Esophagus squamous epithelium (tissue), 5 donors: Measurements from ENCODE around the gene KLHL21. TPM values are rescaled to one million over a fixed set of nuclear protein-coding genes. Genes with fewer than 3 reads are reported as not detected.

Experiments
- DNase-seq: peaks from one replicate; lab custom pipeline; 2025; lab: John Stamatoyannopoulos, UW
- H3K27ac ChIP-seq, 4 donors: fragments of 200-600 bp; sonication (generic); one replicate each; pipeline ENCODE4 v1.5.1; 2016 to 2019; ENCODE audit warnings: mild to moderate bottlenecking in 1 of 4
- H3K27me3 ChIP-seq, 4 donors: fragments of 200-600 bp; sonication (generic); 1 replicate in 3 of 4; 2 replicates in 1 of 4; pipeline versions ENCODE4 v1.5.1 to v1.6.0; 2017 to 2021; ENCODE audit warnings: antibody characterized with exemption in 1 of 4
- H3K36me3 ChIP-seq, 3 donors: fragments of 200-600 bp; sonication (generic); one replicate each; pipeline ENCODE4 v1.5.1; 2016 to 2019
- H3K4me1 ChIP-seq, 3 donors: fragments of 200-600 bp; sonication (generic); one replicate each; pipeline ENCODE4 v1.5.1; 2017 to 2019
- H3K4me3 ChIP-seq, 4 donors: fragments of 200-600 bp; sonication (generic); 1 replicate in 3 of 4; 2 replicates in 1 of 4; pipeline ENCODE4 v1.5.1; 2016 to 2019; ENCODE audit warnings: mild to moderate bottlenecking in 2 of 4, moderate library complexity in 1 of 4
- H3K9me3 ChIP-seq, 3 donors: fragments of 200-600 bp; sonication (generic); one replicate each; pipeline ENCODE4 v1.5.1; 2016 to 2019
- POLR2A ChIP-seq, 4 donors: fragments of 450-650 bp; IDR thresholded peaks; one replicate each; pipeline ENCODE4 v1.6.1; 2017; ENCODE audit warnings: antibody characterized with exemption in 4 of 4, mild to moderate bottlenecking in 4 of 4, moderate library complexity in 3 of 4
- WGBS, 2 donors: methylation state at CpG; one replicate each; pipeline ENCODE4 v1.1.5; 2018; 5-methylcytosine and 5-hydroxymethylcytosine counted together
- intact Hi-C: fragments of 100-400 bp; cut with DNase I; formaldehyde crosslinking; loops from one replicate; pipeline ENCODE4 v1.15.0; 2022
- total RNA-seq, 4 donors: library from RNA; depleted of rRNA; stranded (reverse); fragments of >200 nt; gene quantifications; one replicate each; pipeline ENCODE4 v1.1.0, GENCODE V29; 2016
- TF ChIP-seq, protein P1 (sequence below), 6 experiments: fragments of 450-650 bp in 4 of 6; fragments of 200-600 bp in 2 of 6; sonication (generic) in 2 of 6; IDR thresholded peaks; one replicate each; pipeline ENCODE4 v1.5.1; 2016 to 2019; ENCODE audit warnings: antibody characterized with exemption in 6 of 6, mild to moderate bottlenecking in 4 of 6, moderate library complexity in 4 of 6
- donor health status: DM: yes; HTN: yes; CAD: no.

The KLHL21 gene
- total RNA-seq, 4 donors from 2014 or later, result 45.9 to 68.1 (median 55.1) TPM

- intact Hi-C loops, result no loop called here
- Histone ChIP-seq H3K36me3 (peaks cover 0 to 32% (median 12%) of the 10 kb centered on the region in 3 donors), H3K4me3 (peak overlapping the region; percentile 76 to 97 (median 85)), H3K27ac (peak overlapping the region; percentile 91 to 99 (median 98)), H3K27me3 (no peaks in the 10 kb centered on the region), H3K4me1 (peaks cover 16 to 49% (median 22%) of the 10 kb centered on the region in 3 donors), H3K9me3 (no peaks in the 10 kb centered on the region)
- TF ChIP-seq POLR2A (IDR thresholded peaks at IDR 0.05), result no peak
- TF ChIP-seq, protein P1, sequence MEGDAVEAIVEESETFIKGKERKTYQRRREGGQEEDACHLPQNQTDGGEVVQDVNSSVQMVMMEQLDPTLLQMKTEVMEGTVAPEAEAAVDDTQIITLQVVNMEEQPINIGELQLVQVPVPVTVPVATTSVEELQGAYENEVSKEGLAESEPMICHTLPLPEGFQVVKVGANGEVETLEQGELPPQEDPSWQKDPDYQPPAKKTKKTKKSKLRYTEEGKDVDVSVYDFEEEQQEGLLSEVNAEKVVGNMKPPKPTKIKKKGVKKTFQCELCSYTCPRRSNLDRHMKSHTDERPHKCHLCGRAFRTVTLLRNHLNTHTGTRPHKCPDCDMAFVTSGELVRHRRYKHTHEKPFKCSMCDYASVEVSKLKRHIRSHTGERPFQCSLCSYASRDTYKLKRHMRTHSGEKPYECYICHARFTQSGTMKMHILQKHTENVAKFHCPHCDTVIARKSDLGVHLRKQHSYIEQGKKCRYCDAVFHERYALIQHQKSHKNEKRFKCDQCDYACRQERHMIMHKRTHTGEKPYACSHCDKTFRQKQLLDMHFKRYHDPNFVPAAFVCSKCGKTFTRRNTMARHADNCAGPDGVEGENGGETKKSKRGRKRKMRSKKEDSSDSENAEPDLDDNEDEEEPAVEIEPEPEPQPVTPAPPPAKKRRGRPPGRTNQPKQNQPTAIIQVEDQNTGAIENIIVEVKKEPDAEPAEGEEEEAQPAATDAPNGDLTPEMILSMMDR (IDR thresholded peaks at IDR 0.05), result no peak
- DNase-seq, result no peak
- 8 to 16% methylated on average over 15 to 16 of the region's 82 CpGs for WGBS, 2 donors
Observed at GRCh38 chr1:6614929-6615785, 12.5 kb upstream of the KLHL21 start.

DNA sequence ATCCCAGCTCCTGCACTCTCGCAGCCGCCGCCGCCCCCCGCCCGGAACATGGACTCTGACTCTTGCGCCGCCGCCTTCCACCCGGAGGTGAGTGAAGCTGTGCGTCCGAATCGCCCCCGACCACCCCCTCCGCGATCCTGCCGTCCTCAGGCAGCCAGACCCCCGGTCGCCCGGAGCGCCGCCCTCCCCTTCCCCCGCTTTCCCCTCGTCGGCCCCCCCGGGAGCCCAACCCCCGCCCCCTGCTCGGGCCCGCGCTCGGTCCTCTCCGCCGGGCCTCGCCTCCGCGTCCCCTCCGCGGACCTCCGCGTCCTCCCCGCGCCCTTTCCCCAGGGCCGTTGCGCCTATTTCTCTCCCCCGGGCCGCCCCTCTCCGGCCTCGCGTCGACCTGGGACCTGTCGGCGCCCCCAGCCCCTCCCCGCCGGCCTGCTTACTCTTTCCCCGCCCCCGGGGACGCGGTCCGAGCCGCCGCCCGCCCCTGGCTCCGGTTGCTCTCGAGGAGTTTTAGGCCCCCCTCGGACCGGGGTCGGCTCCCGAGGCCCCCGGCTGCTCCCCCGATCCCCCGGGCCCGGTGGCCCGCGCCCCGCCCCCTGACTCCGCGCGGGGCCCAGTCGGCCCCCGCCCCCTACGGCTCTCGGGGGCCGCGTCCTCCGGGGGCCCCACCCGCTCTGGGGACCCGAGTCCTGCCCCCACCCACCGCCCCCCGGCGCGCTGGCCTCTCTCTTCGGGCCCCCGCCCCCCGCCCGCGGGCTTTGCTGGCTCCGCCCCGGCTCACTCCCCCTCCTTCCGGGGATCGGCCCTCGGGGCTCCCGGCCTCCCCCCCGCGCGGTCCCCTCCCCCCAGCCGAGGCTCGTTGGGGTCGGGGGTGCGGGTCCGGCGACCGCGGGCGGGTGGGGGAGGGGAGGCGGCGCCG is 11.6 kb upstream of the KLHL21 start:
- H3K4me3 ChIP-seq, result peak overlapping the region; percentile 76 to 97 (median 85)
- WGBS, 2 donors, result 0 to 1% methylated on average over 3 to 17 of the region's 117 CpGs
- no peak for TF ChIP-seq POLR2A (IDR thresholded peaks at IDR 0.05)
- TF ChIP-seq, protein P1 (IDR thresholded peaks at IDR 0.05), result no peak
- H3K4me1 ChIP-seq, result peaks cover 19 to 58% (median 27%) of the 10 kb centered on the region in 3 donors
- intact Hi-C loops, result no loop called here
- no peak for DNase-seq
- H3K9me3 ChIP-seq, result no peaks in the 10 kb centered on the region
- H3K27me3 ChIP-seq, result no peaks in the 10 kb centered on the region
- H3K27ac ChIP-seq, result peak overlapping the region; percentile 91 to 99 (median 98)
- H3K36me3 ChIP-seq, result peaks cover 0 to 23% (median 3%) of the 10 kb centered on the region in 3 donors

GRCh38 chr1:6613361-6614018 is 10.8 kb upstream of the KLHL21 start, which contains the start of gene PHF13:
TSS of gene PHF13 (plus strand) at chr1:6613731. CDS start at chr1:6614067, 336 bp downstream.
- peak; percentile 99 for DNase-seq
- Histone ChIP-seq H3K9me3 (no peaks in the 10 kb centered on the region), H3K36me3 (peaks cover 0 to 15% (median 0%) of the 10 kb centered on the region in 3 donors), H3K4me3 (peak within 1 kb of the TSS; percentile 76 to 97 (median 85)), H3K27ac (peak within 1 kb of the TSS; percentile 97 to 99 (median 98)), H3K4me1 (peaks cover 19 to 66% (median 29%) of the 10 kb centered on the region in 3 donors), H3K27me3 (no peaks in the 10 kb centered on the region)
- intact Hi-C loops, result no loop called here
- WGBS, 2 donors, result 0% methylated on average over 3 of the region's 84 CpGs; no CpG with 5 or more reads in 1 of the 2 donors
- peak in 2 of 4 donors; percentile 44 to 74 for TF ChIP-seq POLR2A (IDR thresholded peaks at IDR 0.05)
- TF ChIP-seq, protein P1 (IDR thresholded peaks at IDR 0.05), result no peak

DNA sequence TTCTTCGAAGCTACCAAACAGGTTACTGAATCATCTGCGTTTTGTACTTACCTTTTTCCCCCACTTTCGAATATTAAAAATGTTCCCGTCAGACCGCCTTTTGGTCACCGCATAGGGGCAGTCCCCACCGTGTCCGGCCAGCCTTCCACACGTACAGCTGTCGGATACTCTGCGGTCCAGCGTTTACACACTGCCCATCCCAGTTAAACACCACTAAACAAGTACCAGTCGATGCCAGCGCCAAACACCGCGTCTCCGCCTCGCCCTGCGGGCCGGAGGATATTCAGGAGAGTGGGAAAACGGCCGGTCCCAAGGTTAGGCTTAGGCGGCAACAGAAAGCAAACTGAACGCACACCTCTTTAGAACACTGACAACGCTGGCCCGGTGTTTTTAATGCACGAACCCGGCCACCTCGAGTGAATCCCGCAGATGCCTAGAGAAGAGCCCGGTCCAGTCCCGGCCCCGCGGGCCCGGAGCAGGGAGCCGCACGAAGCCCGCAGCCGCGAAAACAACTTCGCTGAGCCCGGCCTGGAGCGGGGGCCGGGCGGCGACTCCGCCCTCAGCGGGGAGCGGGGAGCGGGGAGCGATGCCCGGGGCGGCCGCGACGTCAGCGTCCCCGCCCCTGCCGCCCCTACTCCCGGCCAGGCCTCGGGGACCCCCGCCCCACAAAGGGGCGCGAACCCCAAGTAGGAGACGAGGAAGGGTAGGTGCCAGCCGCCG is 10.1 kb upstream of the KLHL21 start:
- DNase-seq, result no peak
- Histone ChIP-seq H3K4me3 (peak overlapping the region; percentile 76 to 97 (median 85)), H3K27ac (peak overlapping the region; percentile 97 to 99 (median 98)), H3K9me3 (no peaks in the 10 kb centered on the region), H3K4me1 (peaks cover 19 to 66% (median 29%) of the 10 kb centered on the region in 3 donors), H3K27me3 (no peaks in the 10 kb centered on the region), H3K36me3 (peaks cover 0 to 8% (median 0%) of the 10 kb centered on the region in 3 donors)
- TF ChIP-seq, protein P1 (IDR thresholded peaks at IDR 0.05), result no peak
- TF ChIP-seq POLR2A (IDR thresholded peaks at IDR 0.05), result peak in 2 of 4 donors; percentile 71 to 75
- intact Hi-C loops, result no loop called here
- WGBS, 2 donors, result 0% methylated on average over 12 to 19 of the region's 67 CpGs
